ENCODE data around the gene GNG3.
A peak's percentile ranks its signal among the peaks of the same experiment; 100 is the strongest.
"Not testable (repeated sequence)": the region's sequence is repeated elsewhere in the genome, so short reads cannot be mapped to it uniquely, and the experiment has no call there.

Gene GNG3

GRCh38 chr11:62669420-62670161 is 37.9 kb upstream of the GNG3 start:
- no peak for TF ChIP-seq CTCF (IDR thresholded peaks at IDR 0.05; ENCODE audit: low read depth, low read length)
- no peak overlapping the region for H3K4me3 ChIP-seq (ENCODE audit: low read depth, low read length)

- no peak for TF ChIP-seq CTCF (IDR thresholded peaks at IDR 0.05; ENCODE audit: low read depth, low read length)
- H3K4me3 ChIP-seq (ENCODE audit: low read depth, low read length): peak overlapping the region; percentile 75
Observed at GRCh38 chr11:62671236-62671607, 36.3 kb upstream of the GNG3 start.

- H3K4me3 ChIP-seq (ENCODE audit: low read depth, low read length): peak within 1 kb of the TSS; percentile 75
- no peak for TF ChIP-seq CTCF (IDR thresholded peaks at IDR 0.05; ENCODE audit: low read depth, low read length)
Observed at GRCh38 chr11:62671608-62672389, 35.7 kb upstream of the GNG3 start, which contains the start of the genes LBHD1 and UQCC3. Gene LBHD1 (minus strand): TSS chr11:62672267. CDS start chr11:62670031, 2,236 bp downstream. Gene UQCC3 (plus strand): TSS chr11:62671673. CDS start chr11:62671746, 73 bp downstream.

GRCh38 chr11:62673196-62673525 is 34.3 kb upstream of the GNG3 start:
- TF ChIP-seq CTCF (IDR thresholded peaks at IDR 0.05; ENCODE audit: low read depth, low read length): no peak
- no peak overlapping the region for H3K4me3 ChIP-seq (ENCODE audit: low read depth, low read length)

GRCh38 chr11:62675415-62675814 is 32.1 kb upstream of the GNG3 start:
- not testable (repeated sequence) for H3K4me3 ChIP-seq (ENCODE audit: low read depth, low read length)

- H3K4me3 ChIP-seq (ENCODE audit: low read depth, low read length): no peak overlapping the region
- no peak for TF ChIP-seq CTCF (IDR thresholded peaks at IDR 0.05; ENCODE audit: low read depth, low read length)
Observed at GRCh38 chr11:62676698-62677097, 30.8 kb upstream of the GNG3 start.

- no peak overlapping the region for H3K4me3 ChIP-seq (ENCODE audit: low read depth, low read length)
Observed at GRCh38 chr11:62677156-62677555, 30.3 kb upstream of the GNG3 start.

More at GRCh38 chr11:62677156-62677555, 30.3 kb upstream of the GNG3 start:
- no peak for TF ChIP-seq CTCF (IDR thresholded peaks at IDR 0.05; ENCODE audit: low read depth, low read length)

All from WI38 (cell line).